Keratinocyte (primary cell): ENCODE results near the gene LATS1. TPM values are rescaled to one million over a fixed set of nuclear protein-coding genes. Genes with fewer than 3 reads are reported as not detected.

Source experiments
- DNase-seq: peaks from one replicate; pipeline ENCODE4 v3.0.0-alpha.2; 2011; ENCODE audit warnings: low read depth, missing footprints, low spot score
- FAIRE-seq: peaks from 2 replicates; lab custom pipeline; 2011; peaks lifted over from hg19 to GRCh38; lab: Jason Lieb, UNC
- H2AFZ ChIP-seq: 2 replicates; pipeline ENCODE4 v1.6.0; 2012; ENCODE audit warnings: low read length, control low read depth, inconsistent platforms; ENCODE audit not compliant: control insufficient read depth
- H3K27ac ChIP-seq: 2 replicates; pipeline ENCODE4 v1.5.1; 2011; ENCODE audit warnings: low read length; ENCODE audit not compliant: control insufficient read depth, insufficient read depth
- H3K27me3 ChIP-seq: 3 replicates; pipeline ENCODE4 v1.6.0; 2011; ENCODE audit warnings: low read length; ENCODE audit not compliant: control insufficient read depth, insufficient read depth; ENCODE audit errors: extremely low read depth
- H3K36me3 ChIP-seq, 2 experiments: 2 replicates in 1 of 2; 3 replicates in 1 of 2; pipeline ENCODE4 v1.5.1; 2011; ENCODE audit warnings: low read length in 2 of 2, mild to moderate bottlenecking in 1 of 2; ENCODE audit not compliant: control insufficient read depth in 2 of 2, insufficient read depth in 2 of 2; ENCODE audit errors: extremely low read depth in 1 of 2
- H3K4me1 ChIP-seq: 3 replicates; pipeline ENCODE4 v1.5.1; 2011; ENCODE audit warnings: low read length; ENCODE audit not compliant: control insufficient read depth, insufficient read depth; ENCODE audit errors: extremely low read depth
- H3K4me2 ChIP-seq: 3 replicates; pipeline ENCODE4 v1.6.0; 2011; ENCODE audit warnings: low read depth, low read length; ENCODE audit not compliant: control insufficient read depth, insufficient read depth; ENCODE audit errors: extremely low read depth
- H3K4me3 ChIP-seq, 3 experiments: fragments of 200-600 bp in 1 of 3; sonication (generic) in 1 of 3; 2 replicates in 2 of 3; 3 replicates in 1 of 3; pipeline ENCODE4 v1.5.1; 2011 to 2016; ENCODE audit warnings: low read length in 3 of 3, mild to moderate bottlenecking in 3 of 3, control low read depth in 2 of 3, inconsistent platforms in 1 of 3, low read depth in 1 of 3, mixed read lengths in 1 of 3, mixed run types in 1 of 3, moderate library complexity in 1 of 3; ENCODE audit not compliant: control insufficient read depth in 2 of 3, insufficient read depth in 2 of 3; ENCODE audit errors: extremely low read depth in 1 of 3
- H3K79me2 ChIP-seq: 2 replicates; pipeline ENCODE4 v1.6.0; 2012; ENCODE audit warnings: low read length; ENCODE audit not compliant: control insufficient read depth, insufficient read depth
- H3K9ac ChIP-seq: 3 replicates; pipeline ENCODE4 v1.6.0; 2011; ENCODE audit warnings: low read length; ENCODE audit not compliant: control insufficient read depth, insufficient read depth; ENCODE audit errors: extremely low read depth
- H3K9me1 ChIP-seq: 3 replicates; pipeline ENCODE4 v1.6.0; 2011; ENCODE audit warnings: low read length; ENCODE audit not compliant: control insufficient read depth, insufficient read depth; ENCODE audit errors: extremely low read depth
- H3K9me3 ChIP-seq: 2 replicates; pipeline ENCODE4 v1.5.1; 2012; ENCODE audit warnings: low read depth, low read length; ENCODE audit not compliant: control insufficient read depth
- H4K20me1 ChIP-seq: 3 replicates; pipeline ENCODE4 v1.6.0; 2011; ENCODE audit warnings: low read length; ENCODE audit not compliant: control insufficient read depth, insufficient read depth; ENCODE audit errors: extremely low read depth
- EZH2 ChIP-seq: IDR thresholded peaks from one replicate; pipeline ENCODE4 v1.6.1; 2012; ENCODE audit warnings: inconsistent platforms, mild to moderate bottlenecking, low read length, moderate library complexity
- dilution Hi-C: fragments of 300-500 bp; cut with MboI; formaldehyde crosslinking; loops from one replicate; pipeline ENCODE4 v1.7.0; 2020; ENCODE audit warnings: low sequenced_read_pairs; ENCODE audit not compliant: extremely low pct_ligation_motif_present
- polyA minus RNA-seq, 3 experiments: library from RNA; depleted of rRNA, polyadenylated mRNA; stranded (reverse); fragments of >200 nt; gene quantifications; 1 replicate in 1 of 3; 2 replicates in 1 of 3; 3 replicates in 1 of 3; pipeline ENCODE4 v1.2.3, GENCODE V29; 2011
- polyA plus RNA-seq, 5 experiments: library from polyadenylated mRNA; depleted of rRNA in 3 of 5; stranded (reverse) in 3 of 5; stranded (forward) in 1 of 5; unstranded in 1 of 5; fragments of >200 nt; gene quantifications; 1 replicate in 1 of 5; 2 replicates in 3 of 5; 3 replicates in 1 of 5; pipeline versions ENCODE4 v1.2.1 to v1.2.3, GENCODE V29; 2011 to 2012; ENCODE audit warnings: missing spikeins in 2 of 5, low read depth in 1 of 5, low replicate concordance in 1 of 5
- TF ChIP-seq, protein P1 (sequence below), 3 experiments: IDR thresholded peaks in 1 of 3; conservative IDR thresholded peaks in 1 of 3; optimal IDR thresholded peaks in 1 of 3; 2 replicates in 2 of 3; 3 replicates in 1 of 3; pipeline versions ENCODE3 to v1.5.1; 2011; ENCODE audit warnings: low read length in 3 of 3, mild to moderate bottlenecking in 3 of 3, moderate library complexity in 2 of 3, control low read depth in 1 of 3, inconsistent platforms in 1 of 3; ENCODE audit not compliant: insufficient read depth in 2 of 3; ENCODE audit errors: extremely low read depth in 1 of 3

The LATS1 gene
- polyA plus RNA-seq (6.5 to 16.2 TPM (median 11.3 TPM) in 3 replicates), polyA minus RNA-seq (16.0 to 30.9 TPM (median 17.2 TPM) in 3 replicates)
- 8.2 TPM for polyA plus RNA-seq (2011; ENCODE audit: low read depth)
- polyA plus RNA-seq (2011; cell fraction: cytosol; rRNA removed), result 5.1 and 10.8 TPM in 2 replicates
- polyA plus RNA-seq (2011; cell fraction: nucleus; rRNA removed), result 22.7 TPM in 2 replicates
- polyA plus RNA-seq (2012; ENCODE audit: low replicate concordance), result 7.2 and 9.2 TPM in 2 replicates
- 10.7 TPM for polyA minus RNA-seq (2011; cell fraction: cytosol; rRNA and poly(A)+ RNA removed)
- 17.4 and 31.6 TPM in 2 replicates for polyA minus RNA-seq (2011; cell fraction: nucleus; rRNA and poly(A)+ RNA removed)

DNA sequence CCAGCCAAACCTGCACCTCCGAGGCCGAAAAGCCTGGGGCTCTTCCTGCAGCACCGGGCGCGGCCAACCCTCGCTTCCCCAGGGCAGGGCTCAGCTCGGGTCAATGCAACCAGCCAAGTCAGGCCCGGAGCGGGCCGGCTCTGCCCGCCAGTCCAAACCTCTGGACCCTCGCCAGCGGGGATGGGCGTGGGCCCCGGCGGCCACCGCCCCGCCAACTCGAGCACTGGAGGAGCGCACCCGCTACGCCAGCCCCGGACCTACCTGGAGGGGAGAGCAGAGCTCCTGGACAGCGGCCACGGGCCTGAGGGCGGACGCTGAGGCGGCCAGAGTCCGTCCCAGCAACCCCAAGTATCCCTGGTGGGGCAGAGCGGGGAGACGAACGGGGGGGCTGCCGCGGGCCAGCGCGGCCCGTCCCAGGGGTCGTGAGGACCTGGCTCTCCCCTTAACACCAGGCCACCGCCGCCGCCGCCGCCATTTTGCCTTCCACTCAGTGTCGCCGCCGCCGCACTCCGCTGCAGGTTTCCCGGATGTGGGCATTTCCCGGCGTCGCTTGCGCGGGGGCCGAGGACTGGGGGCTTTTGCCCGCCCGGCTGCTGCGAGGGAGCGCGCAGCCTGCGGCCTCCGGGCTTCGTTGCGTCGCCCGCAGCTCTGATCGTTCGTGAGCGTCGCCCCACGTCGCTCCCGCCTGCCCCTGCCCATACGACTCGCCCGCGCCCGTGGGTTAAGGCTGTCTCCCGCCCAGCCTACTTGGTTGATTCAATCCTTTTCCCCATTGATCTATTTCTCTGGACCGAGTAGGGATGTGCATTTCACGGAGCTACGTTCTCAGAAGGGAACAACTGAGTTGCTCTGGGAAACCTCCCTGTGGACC is at the start of gene LATS1:
Gene LATS1 (minus strand): TSS at position 514 of the 871 bp plus-strand sequence. CDS start 15,975 bp downstream, outside the sequence.
- peaks cover 11% of the 10 kb centered on the region for H3K4me1 ChIP-seq
- DNase-seq (peak; percentile 40), FAIRE-seq (no peak)
- dilution Hi-C loops, result no loop called here
- H3K27ac ChIP-seq, result peak within 1 kb of the TSS; percentile 95
- no peaks in the 10 kb centered on the region for H4K20me1 ChIP-seq
- H3K9me3 ChIP-seq, result no peaks in the 10 kb centered on the region
- peak within 1 kb of the TSS; percentile 97 for H2AFZ ChIP-seq
- TF ChIP-seq EZH2, result no peak
- TF ChIP-seq, protein P1, sequence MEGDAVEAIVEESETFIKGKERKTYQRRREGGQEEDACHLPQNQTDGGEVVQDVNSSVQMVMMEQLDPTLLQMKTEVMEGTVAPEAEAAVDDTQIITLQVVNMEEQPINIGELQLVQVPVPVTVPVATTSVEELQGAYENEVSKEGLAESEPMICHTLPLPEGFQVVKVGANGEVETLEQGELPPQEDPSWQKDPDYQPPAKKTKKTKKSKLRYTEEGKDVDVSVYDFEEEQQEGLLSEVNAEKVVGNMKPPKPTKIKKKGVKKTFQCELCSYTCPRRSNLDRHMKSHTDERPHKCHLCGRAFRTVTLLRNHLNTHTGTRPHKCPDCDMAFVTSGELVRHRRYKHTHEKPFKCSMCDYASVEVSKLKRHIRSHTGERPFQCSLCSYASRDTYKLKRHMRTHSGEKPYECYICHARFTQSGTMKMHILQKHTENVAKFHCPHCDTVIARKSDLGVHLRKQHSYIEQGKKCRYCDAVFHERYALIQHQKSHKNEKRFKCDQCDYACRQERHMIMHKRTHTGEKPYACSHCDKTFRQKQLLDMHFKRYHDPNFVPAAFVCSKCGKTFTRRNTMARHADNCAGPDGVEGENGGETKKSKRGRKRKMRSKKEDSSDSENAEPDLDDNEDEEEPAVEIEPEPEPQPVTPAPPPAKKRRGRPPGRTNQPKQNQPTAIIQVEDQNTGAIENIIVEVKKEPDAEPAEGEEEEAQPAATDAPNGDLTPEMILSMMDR (optimal IDR thresholded peaks at IDR 0.05 in 1 of 3, IDR thresholded peaks at IDR 0.05 in 1 of 3, conservative IDR thresholded peaks at IDR 0.05 in 1 of 3; ENCODE audit: extremely low read depth in 1 of 3, insufficient read depth in 2 of 3, low read length in 3 of 3), result no peak
- H3K9ac ChIP-seq, result peak within 1 kb of the TSS; percentile 98
- peak within 1 kb of the TSS; percentile 72 to 99 (median 78) for H3K4me3 ChIP-seq
- no peaks in the 10 kb centered on the region for H3K9me1 ChIP-seq
- H3K4me2 ChIP-seq, result peak within 1 kb of the TSS; percentile 99
- H3K79me2 ChIP-seq, result peaks cover 56% of the 10 kb centered on the region
- H3K36me3 ChIP-seq, result no peaks in the 10 kb centered on the region
- H3K27me3 ChIP-seq, result no peaks in the 10 kb centered on the region

DNA sequence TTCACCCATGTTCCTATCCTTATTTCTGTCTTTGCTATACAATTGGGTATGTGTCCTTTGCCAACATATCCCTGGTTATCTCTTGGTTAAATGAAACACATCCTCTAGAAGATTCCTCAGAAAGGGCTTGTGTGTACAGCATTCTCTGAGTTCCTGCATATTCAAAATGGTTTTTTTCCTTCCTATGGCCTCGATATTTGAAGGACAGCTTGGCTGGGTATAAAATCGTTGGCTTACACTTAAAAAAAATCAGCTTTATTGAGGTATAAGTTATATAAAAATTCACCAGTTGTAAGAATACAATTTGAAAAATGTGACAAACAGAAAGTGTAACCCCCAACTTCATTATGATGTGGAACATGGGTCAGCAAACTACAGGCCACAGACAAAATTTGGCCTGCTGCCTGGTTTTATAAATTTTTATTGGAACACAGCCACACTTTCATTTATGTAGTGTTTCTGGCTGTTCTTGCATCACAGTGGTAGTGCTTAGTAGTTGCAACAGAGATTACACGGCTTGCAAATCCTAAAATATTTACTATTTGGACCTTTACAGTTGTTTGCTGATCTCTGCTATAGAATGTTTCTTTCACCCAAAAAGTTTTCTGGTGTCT is 48.4 kb upstream of the LATS1 start:
- Histone ChIP-seq H3K27ac (no peak overlapping the region), H3K9ac (no peak overlapping the region), H3K36me3 (peaks cover 0 to 2% of the 10 kb centered on the region in 2 experiments), H4K20me1 (no peaks in the 10 kb centered on the region), H3K4me1 (no peaks in the 10 kb centered on the region), H3K4me2 (no peak overlapping the region), H3K9me3 (peaks cover 2% of the 10 kb centered on the region), H3K4me3 (no peak overlapping the region), H3K27me3 (no peaks in the 10 kb centered on the region), H3K9me1 (no peaks in the 10 kb centered on the region), H2AFZ (no peak overlapping the region), H3K79me2 (peaks cover 64% of the 10 kb centered on the region)
- TF ChIP-seq, protein P1 (optimal IDR thresholded peaks at IDR 0.05 in 1 of 3, IDR thresholded peaks at IDR 0.05 in 1 of 3, conservative IDR thresholded peaks at IDR 0.05 in 1 of 3; ENCODE audit: extremely low read depth in 1 of 3, insufficient read depth in 2 of 3, low read length in 3 of 3), result no peak
- no peak for TF ChIP-seq EZH2
- no peak for FAIRE-seq
- dilution Hi-C loops, result no loop called here
- no peak for DNase-seq
